Fibroblast of lung (primary cell): ENCODE results near the gene BATF. TPM values are rescaled to one million over a fixed set of nuclear protein-coding genes. Genes with fewer than 3 reads are reported as not detected.

Source experiments
- DNase-seq, 2 donors: peaks; one replicate each; pipeline versions ENCODE4 v3.0.0 to v3.0.0-alpha.2; 2010; ENCODE audit warnings: low read depth in 2 of 2
- H2AFZ ChIP-seq: 2 replicates; pipeline ENCODE4 v1.5.1; 2012; ENCODE audit warnings: low read length, control low read depth, inconsistent platforms
- H3K27ac ChIP-seq: 2 replicates; pipeline ENCODE4 v1.5.1; 2011; ENCODE audit warnings: low read length, control low read depth; ENCODE audit not compliant: insufficient read depth
- H3K27me3 ChIP-seq: 2 replicates; pipeline ENCODE4 v1.5.1; 2011; ENCODE audit warnings: mild to moderate bottlenecking, low read length; ENCODE audit not compliant: control insufficient read depth, insufficient read depth
- H3K36me3 ChIP-seq: 2 replicates; pipeline ENCODE4 v1.5.1; 2011; ENCODE audit warnings: low read length; ENCODE audit not compliant: control insufficient read depth, insufficient read depth
- H3K4me1 ChIP-seq: 2 replicates; pipeline ENCODE4 v1.5.1; 2011; ENCODE audit warnings: low read length; ENCODE audit not compliant: control insufficient read depth, insufficient read depth; ENCODE audit errors: extremely low read depth
- H3K4me2 ChIP-seq: 2 replicates; pipeline ENCODE4 v1.5.1; 2011; ENCODE audit warnings: low read length, control low read depth; ENCODE audit not compliant: insufficient read depth; ENCODE audit errors: extremely low read depth
- H3K4me3 ChIP-seq, 4 experiments: fragments of 200-600 bp in 1 of 4; sonication (generic) in 1 of 4; replicated peaks in 1 of 4; 2 replicates each; pipeline ENCODE4 v1.5.1; 2011 to 2016; ENCODE audit warnings: low read length in 4 of 4, low read depth in 3 of 4, mild to moderate bottlenecking in 3 of 4, control low read depth in 2 of 4, inconsistent platforms in 1 of 4, mixed read lengths in 1 of 4; ENCODE audit not compliant: insufficient read depth in 1 of 4; ENCODE audit errors: control extremely low read depth in 1 of 4
- H3K79me2 ChIP-seq: 2 replicates; pipeline ENCODE4 v1.5.1; 2012; ENCODE audit warnings: mild to moderate bottlenecking, low read length, inconsistent platforms; ENCODE audit not compliant: control insufficient read depth, insufficient read depth
- H3K9ac ChIP-seq: 2 replicates; pipeline ENCODE4 v1.5.1; 2011; ENCODE audit warnings: mild to moderate bottlenecking, low read length, control low read depth; ENCODE audit not compliant: insufficient read depth
- H3K9me3 ChIP-seq: 2 replicates; pipeline ENCODE4 v1.5.1; 2012; ENCODE audit warnings: low read depth, low read length; ENCODE audit not compliant: control insufficient read depth, insufficient read depth
- H4K20me1 ChIP-seq: 2 replicates; pipeline ENCODE4 v1.5.1; 2011; ENCODE audit warnings: low read length; ENCODE audit not compliant: control insufficient read depth, insufficient read depth; ENCODE audit errors: extremely low read depth
- EZH2 ChIP-seq: IDR thresholded peaks from 2 replicates; pipeline ENCODE4 v1.5.1; 2012; ENCODE audit warnings: low read length, control low read depth, mild to moderate bottlenecking; ENCODE audit errors: missing control alignments
- polyA plus RNA-seq, 2 donors: library from polyadenylated mRNA; depleted of rRNA in 1 of 2; stranded (reverse) in 1 of 2; unstranded in 1 of 2; fragments of >200 nt; gene quantifications; 2 replicates each; pipeline ENCODE4 v1.2.1, GENCODE V29; 2011 to 2012; ENCODE audit warnings: missing spikeins in 1 of 2
- total RNA-seq: library from RNA; depleted of rRNA; stranded (reverse); fragments of >200 nt; gene quantifications from 2 replicates; pipeline ENCODE4 v1.2.1, GENCODE V29; 2014
- TF ChIP-seq, protein P1 (sequence below), 2 donors: IDR thresholded peaks in 1 of 2; conservative IDR thresholded peaks in 1 of 2; 1 replicate in 1 of 2; 2 replicates in 1 of 2; pipeline ENCODE4 v1.5.1; 2011 to 2012; ENCODE audit warnings: low read length in 2 of 2, control low read depth in 1 of 2, inconsistent platforms in 1 of 2, low read depth in 1 of 2, mild to moderate bottlenecking in 1 of 2

BATF gene
- total and polyA plus RNA-seq, 2 donors (not counting 1 experiment from before 2014, with no cell fraction given): 0.50 TPM; not detected in 1

DNA sequence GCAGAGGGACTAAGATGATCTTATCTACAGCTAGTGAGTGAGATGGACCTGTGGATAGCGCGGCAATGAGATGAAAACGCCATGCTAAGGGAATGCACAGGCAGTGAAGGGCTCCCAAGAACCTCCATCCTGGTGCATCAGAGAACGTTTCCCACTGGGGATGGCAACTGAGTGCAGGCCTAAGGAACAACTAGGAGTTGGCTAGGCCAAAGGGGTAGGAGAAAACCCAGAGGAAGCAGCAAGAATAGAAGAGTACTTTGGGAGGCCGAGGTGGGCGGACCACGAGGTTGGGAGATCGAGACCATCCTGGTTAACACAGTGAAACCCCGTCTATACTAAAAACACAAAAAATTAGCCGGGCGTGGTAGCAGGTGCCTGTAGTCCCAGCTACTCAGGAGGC, 24.6 kb upstream of the BATF start:
- H4K20me1 ChIP-seq: no peaks in the 10 kb centered on the region
- no peak overlapping the region for H3K9ac ChIP-seq
- H3K79me2 ChIP-seq: no peaks in the 10 kb centered on the region
- H3K4me3 ChIP-seq: no peak overlapping the region
- no peaks in the 10 kb centered on the region for H3K4me1 ChIP-seq
- DNase-seq: no peak
- no peaks in the 10 kb centered on the region for H3K9me3 ChIP-seq
- H3K27ac ChIP-seq: no peak overlapping the region
- H3K4me2 ChIP-seq: no peak overlapping the region
- TF ChIP-seq, protein P1, sequence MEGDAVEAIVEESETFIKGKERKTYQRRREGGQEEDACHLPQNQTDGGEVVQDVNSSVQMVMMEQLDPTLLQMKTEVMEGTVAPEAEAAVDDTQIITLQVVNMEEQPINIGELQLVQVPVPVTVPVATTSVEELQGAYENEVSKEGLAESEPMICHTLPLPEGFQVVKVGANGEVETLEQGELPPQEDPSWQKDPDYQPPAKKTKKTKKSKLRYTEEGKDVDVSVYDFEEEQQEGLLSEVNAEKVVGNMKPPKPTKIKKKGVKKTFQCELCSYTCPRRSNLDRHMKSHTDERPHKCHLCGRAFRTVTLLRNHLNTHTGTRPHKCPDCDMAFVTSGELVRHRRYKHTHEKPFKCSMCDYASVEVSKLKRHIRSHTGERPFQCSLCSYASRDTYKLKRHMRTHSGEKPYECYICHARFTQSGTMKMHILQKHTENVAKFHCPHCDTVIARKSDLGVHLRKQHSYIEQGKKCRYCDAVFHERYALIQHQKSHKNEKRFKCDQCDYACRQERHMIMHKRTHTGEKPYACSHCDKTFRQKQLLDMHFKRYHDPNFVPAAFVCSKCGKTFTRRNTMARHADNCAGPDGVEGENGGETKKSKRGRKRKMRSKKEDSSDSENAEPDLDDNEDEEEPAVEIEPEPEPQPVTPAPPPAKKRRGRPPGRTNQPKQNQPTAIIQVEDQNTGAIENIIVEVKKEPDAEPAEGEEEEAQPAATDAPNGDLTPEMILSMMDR (conservative IDR thresholded peaks at IDR 0.05 in 1 of 2, IDR thresholded peaks at IDR 0.05 in 1 of 2; ENCODE audit: low read depth in 1 of 2, low read length in 2 of 2): no peak
- TF ChIP-seq EZH2: no peak
- H2AFZ ChIP-seq: no peak overlapping the region
- no peaks in the 10 kb centered on the region for H3K36me3 ChIP-seq
- no peaks in the 10 kb centered on the region for H3K27me3 ChIP-seq

DNA sequence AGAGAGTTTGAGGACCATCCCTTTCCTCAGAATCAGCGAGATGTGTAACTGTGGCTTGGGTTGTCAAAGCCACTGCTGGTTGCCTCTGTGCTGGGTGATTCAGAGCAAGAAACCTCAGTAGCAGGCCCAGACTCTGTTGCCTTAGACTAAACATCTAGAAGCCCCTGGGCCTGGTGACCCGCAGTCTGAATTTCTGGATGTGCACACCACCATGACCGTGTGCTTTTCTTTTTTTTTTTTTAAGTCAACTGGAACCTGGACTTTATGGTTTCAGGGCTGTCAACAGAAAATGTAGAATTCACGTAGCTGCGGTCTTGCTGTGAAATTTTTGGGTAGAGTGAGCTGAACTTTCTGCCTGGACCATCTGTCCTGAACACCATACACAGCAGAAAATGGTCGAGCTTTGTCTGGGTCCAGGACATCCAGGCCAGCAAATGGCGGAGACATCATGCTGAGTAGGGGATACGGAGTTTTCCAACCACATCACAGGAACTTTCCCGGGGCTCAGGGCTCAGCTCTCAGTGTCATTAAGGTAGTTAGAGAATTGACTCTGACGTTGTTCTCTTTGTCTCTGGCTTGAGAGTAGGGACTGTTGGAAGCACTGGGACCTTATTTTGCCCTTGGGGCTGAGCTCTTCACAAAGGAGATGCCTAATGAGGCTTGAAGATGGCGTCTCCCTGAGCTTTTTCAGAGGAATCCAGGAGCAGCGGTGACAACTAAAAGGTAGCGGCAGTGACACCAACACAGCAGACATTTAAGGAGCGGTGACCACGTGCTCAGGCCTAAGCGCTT, 23.0 kb upstream of the BATF start:
- H3K27ac ChIP-seq: no peak overlapping the region
- no peak for DNase-seq
- H3K36me3 ChIP-seq: no peaks in the 10 kb centered on the region
- no peak overlapping the region for H3K4me2 ChIP-seq
- no peaks in the 10 kb centered on the region for H3K27me3 ChIP-seq
- H4K20me1 ChIP-seq: no peaks in the 10 kb centered on the region
- H3K4me1 ChIP-seq: no peaks in the 10 kb centered on the region
- no peaks in the 10 kb centered on the region for H3K79me2 ChIP-seq
- no peak for TF ChIP-seq EZH2
- TF ChIP-seq, protein P1 (conservative IDR thresholded peaks at IDR 0.05 in 1 of 2, IDR thresholded peaks at IDR 0.05 in 1 of 2; ENCODE audit: low read depth in 1 of 2, low read length in 2 of 2): no peak
- no peak overlapping the region for H3K4me3 ChIP-seq
- H3K9ac ChIP-seq: no peak overlapping the region
- H2AFZ ChIP-seq: no peak overlapping the region
- no peaks in the 10 kb centered on the region for H3K9me3 ChIP-seq

DNA sequence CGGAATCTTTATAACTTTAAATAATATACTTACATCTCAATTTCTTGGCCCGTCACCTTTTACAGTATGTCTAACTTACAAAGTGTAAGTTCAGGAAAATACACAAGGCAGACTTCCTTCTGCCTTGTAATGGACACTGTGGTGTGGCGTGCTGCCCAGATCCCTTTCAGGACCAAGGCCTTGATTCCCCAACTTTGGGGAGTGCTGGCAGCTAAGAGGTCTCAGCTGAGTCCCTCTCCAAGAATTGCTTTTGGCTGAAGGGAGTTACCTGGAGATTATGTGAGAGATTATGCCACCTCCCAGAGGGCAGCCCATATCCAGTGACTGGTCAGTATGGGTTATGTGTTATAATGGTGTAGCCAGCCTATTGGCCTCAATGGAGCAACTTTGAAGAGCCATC, 21.2 kb upstream of the BATF start:
- DNase-seq: peak in 1 of 2 donors; percentile 17
- Histone ChIP-seq H3K36me3 (no peaks in the 10 kb centered on the region), H3K4me2 (no peak overlapping the region), H3K9ac (no peak overlapping the region), H2AFZ (no peak overlapping the region), H3K27me3 (no peaks in the 10 kb centered on the region), H3K9me3 (no peaks in the 10 kb centered on the region), H3K4me1 (no peaks in the 10 kb centered on the region), H3K79me2 (no peaks in the 10 kb centered on the region), H3K4me3 (no peak overlapping the region), H4K20me1 (no peaks in the 10 kb centered on the region), H3K27ac (no peak overlapping the region)
- TF ChIP-seq EZH2: no peak
- TF ChIP-seq, protein P1 (conservative IDR thresholded peaks at IDR 0.05 in 1 of 2, IDR thresholded peaks at IDR 0.05 in 1 of 2; ENCODE audit: low read depth in 1 of 2, low read length in 2 of 2): no peak
